K562 (cell line): ENCODE results near the gene ANO4. TPM values are rescaled to one million over a fixed set of nuclear protein-coding genes. Genes with fewer than 3 reads are reported as not detected.
A peak's percentile ranks its signal among the peaks of the same experiment; 100 is the strongest.

Experiments used
- ARHGAP35 ChIP-seq: fragments of 450-650 bp; IDR thresholded peaks from 2 replicates; pipeline ENCODE4 v1.6.1; 2018; ENCODE audit not compliant: partially characterized antibody
- ARID1B ChIP-seq: fragments of 450-650 bp; IDR thresholded peaks from 2 replicates; pipeline ENCODE4 v1.6.1; 2016; ENCODE audit warnings: antibody characterized with exemption, mild to moderate bottlenecking, inconsistent platforms
- CHAMP1 ChIP-seq: fragments of 450-650 bp; IDR thresholded peaks from 2 replicates; pipeline ENCODE4 v1.6.1; 2016; ENCODE audit warnings: mild to moderate bottlenecking
- DMBX1 ChIP-seq: fragments of 250-450 bp; sonication (Bioruptor Pico); IDR thresholded peaks from 2 replicates; pipeline ENCODE4 v1.8.0; 2022; ENCODE audit warnings: inconsistent platforms, mild to moderate bottlenecking, moderate library complexity, borderline replicate concordance
- ELF2 ChIP-seq: fragments of 250-450 bp; sonication (Bioruptor Pico); IDR thresholded peaks from 2 replicates; pipeline ENCODE4 v1.5.0; 2021; ENCODE audit warnings: mild to moderate bottlenecking
- EZH2 ChIP-seq: IDR thresholded peaks from 2 replicates; pipeline ENCODE4 v1.6.1; 2012; ENCODE audit warnings: low read depth, mild to moderate bottlenecking, inconsistent platforms, low read length, borderline replicate concordance
- FOXP1 ChIP-seq: sonication (generic); formaldehyde crosslinking; IDR thresholded peaks from 2 replicates; pipeline ENCODE4 v1.8.0; 2022; ENCODE audit warnings: mild to moderate bottlenecking, missing genetic modification reagents
- GABPB1 ChIP-seq: sonication (generic); formaldehyde crosslinking; IDR thresholded peaks from 2 replicates; pipeline ENCODE4 v1.8.0; 2022; ENCODE audit warnings: mild to moderate bottlenecking, missing genetic modification reagents
- HLTF ChIP-seq: fragments of 450-650 bp; IDR thresholded peaks from 2 replicates; pipeline ENCODE4 v1.6.1; 2016
- HNRNPH1 ChIP-seq: fragments of 200-400 bp; formaldehyde crosslinking; optimal IDR thresholded peaks from 2 replicates; pipeline ENCODE3; 2017; ENCODE audit warnings: low read depth, mild to moderate bottlenecking, low read length, moderate library complexity
- JUN ChIP-seq, 2 experiments: sonication (generic) in 1 of 2; formaldehyde crosslinking in 1 of 2; IDR thresholded peaks; 2 replicates each; pipeline versions ENCODE4 v1.6.1 to v1.8.0; 2012 to 2022; ENCODE audit warnings: borderline replicate concordance in 2 of 2, mild to moderate bottlenecking in 2 of 2, improper control_type of control experiment in 1 of 2, low read depth in 1 of 2, low read length in 1 of 2, missing genetic modification reagents in 1 of 2
- KDM1A ChIP-seq, 2 experiments: fragments of 450-650 bp; IDR thresholded peaks; 2 replicates each; pipeline ENCODE4 v1.6.1; 2016; ENCODE audit warnings: mild to moderate bottlenecking in 2 of 2
- KDM4B ChIP-seq, 2 experiments: fragments of 450-650 bp in 1 of 2; sonication (generic) in 1 of 2; IDR thresholded peaks; 2 replicates each; pipeline ENCODE4 v1.6.1; 2016 to 2017; ENCODE audit warnings: borderline replicate concordance in 2 of 2, antibody characterized with exemption in 1 of 2, low read depth in 1 of 2, mild to moderate bottlenecking in 1 of 2
- MAX ChIP-seq: sonication (generic); formaldehyde crosslinking; IDR thresholded peaks from 2 replicates; pipeline ENCODE4 v1.9.0; 2022; ENCODE audit warnings: mild to moderate bottlenecking, missing genetic modification reagents
- MBD1 ChIP-seq: fragments of 250-450 bp; sonication (Bioruptor Pico); IDR thresholded peaks from 2 replicates; pipeline ENCODE4 v1.8.0; 2022; ENCODE audit warnings: inconsistent platforms
- NCOA4 ChIP-seq: fragments of 450-650 bp; IDR thresholded peaks from 2 replicates; pipeline ENCODE4 v1.6.1; 2018; ENCODE audit warnings: mild to moderate bottlenecking; ENCODE audit not compliant: partially characterized antibody
- NONO ChIP-seq, 2 experiments: fragments of 200-400 bp in 1 of 2; fragments of 450-650 bp in 1 of 2; formaldehyde crosslinking in 1 of 2; IDR thresholded peaks; 2 replicates each; pipeline ENCODE4 v1.6.1; 2017; ENCODE audit warnings: low read depth in 2 of 2, mild to moderate bottlenecking in 2 of 2, moderate library complexity in 2 of 2, low read length in 1 of 2
- PPARD ChIP-seq: fragments of 250-450 bp; sonication (Bioruptor Pico); IDR thresholded peaks from 2 replicates; pipeline ENCODE4 v1.8.0; 2022; ENCODE audit warnings: inconsistent platforms, mild to moderate bottlenecking, moderate library complexity
- RBFOX2 ChIP-seq: fragments of 200-400 bp; formaldehyde crosslinking; IDR thresholded peaks from 2 replicates; pipeline ENCODE4 v1.6.1; 2017; ENCODE audit warnings: low read depth, mild to moderate bottlenecking, low read length, moderate library complexity
- SAFB2 ChIP-seq: fragments of 200-400 bp; formaldehyde crosslinking; IDR thresholded peaks from 2 replicates; pipeline ENCODE4 v1.6.1; 2018; ENCODE audit warnings: borderline replicate concordance, low read length, low read depth, moderate library complexity; ENCODE audit not compliant: severe bottlenecking
- SOX6 ChIP-seq: fragments of 450-650 bp; IDR thresholded peaks from 2 replicates; pipeline ENCODE4 v1.6.1; 2014; ENCODE audit warnings: mild to moderate bottlenecking
- TEAD4 ChIP-seq, 2 experiments: sonication (generic) in 1 of 2; formaldehyde crosslinking in 1 of 2; IDR thresholded peaks; 2 replicates each; pipeline versions ENCODE4 v1.6.1 to v1.8.0; 2012 to 2022; ENCODE audit warnings: borderline replicate concordance in 1 of 2, inconsistent platforms in 1 of 2, low read length in 1 of 2, mild to moderate bottlenecking in 1 of 2, missing genetic modification reagents in 1 of 2
- ZC3H8 ChIP-seq: fragments of 450-650 bp; IDR thresholded peaks from 2 replicates; pipeline ENCODE4 v1.6.1; 2017
- ZNF23 ChIP-seq: fragments of 250-450 bp; sonication (Bioruptor Pico); IDR thresholded peaks from 2 replicates; pipeline ENCODE4 v1.4.0; 2020; ENCODE audit warnings: mild to moderate bottlenecking
- polyA plus RNA-seq, 8 experiments: library from polyadenylated mRNA; depleted of rRNA in 4 of 8; stranded (reverse) in 5 of 8; unstranded in 3 of 8; fragments of >200 nt; fragmentation: Nextera tagmentation in 2 of 8; fragmentation: Illumina TruSeq in 1 of 8; extraction: Ambion mirVana in 2 of 8; extraction: Trizol in 1 of 8; gene quantifications; 2 replicates each; pipeline versions ENCODE4 v1.2.1 to v1.2.3, GENCODE V29; 2011 to 2014; ENCODE audit warnings: inconsistent platforms in 1 of 8, missing spikeins in 1 of 8
- total RNA-seq, 7 experiments: library from RNA; depleted of rRNA in 6 of 7; stranded (reverse); fragments of >200 nt in 6 of 7; fragmentation: Illumina TruSeq in 2 of 7; extraction: Trizol in 2 of 7; gene quantifications; 2 replicates each; pipeline versions ENCODE4 v1.2.1 to v1.2.3, GENCODE V29; 2011 to 2021; ENCODE audit warnings: low replicate concordance in 1 of 7

Gene ANO4
- total and polyA plus RNA-seq, 9 of the 15 experiments (the other 6 are each of a cell fraction or from before 2014, with no cell fraction given) = not detected

GRCh38 chr12:100987552-100988521 lies 193.3 kb downstream of the ANO4 start (continued):
- peak; percentile 59 for TF ChIP-seq ARID1B
- no peak for TF ChIP-seq RBFOX2
- no peak for TF ChIP-seq KDM4B (IDR thresholded peaks at IDR 0.05; ENCODE audit: borderline replicate concordance in 2 of 2, low read depth in 1 of 2)
- no peak for TF ChIP-seq HNRNPH1
- TF ChIP-seq NONO (IDR thresholded peaks at IDR 0.05; ENCODE audit: low read depth in 2 of 2, low read length in 1 of 2) = no peak
- no peak for TF ChIP-seq NCOA4
- TF ChIP-seq PPARD (CRISPR knock-in tag) = no peak
- no peak for TF ChIP-seq EZH2
- no peak for TF ChIP-seq ZC3H8
- TF ChIP-seq CHAMP1 = no peak
- TF ChIP-seq KDM1A (IDR thresholded peaks at IDR 0.05) = no peak
- TF ChIP-seq ELF2 (CRISPR knock-in tag) = no peak
- TF ChIP-seq DMBX1 = no peak
- TF ChIP-seq ARHGAP35 = no peak
- no peak for TF ChIP-seq MAX (CRISPR knock-in tag)
- TF ChIP-seq GABPB1 = no peak
- TF ChIP-seq JUN (IDR thresholded peaks at IDR 0.05; ENCODE audit: borderline replicate concordance, low read depth, low read length) = no peak
- no peak for TF ChIP-seq JUN (CRISPR knock-in tag; IDR thresholded peaks at IDR 0.05; ENCODE audit: borderline replicate concordance)
- peak; percentile 85 for TF ChIP-seq SOX6
- peak; percentile 36; the same call in 1 of the 2 replicates for TF ChIP-seq TEAD4 (IDR thresholded peaks at IDR 0.05; ENCODE audit: low read length)
- TF ChIP-seq TEAD4 (CRISPR knock-in tag; IDR thresholded peaks at IDR 0.05; ENCODE audit: borderline replicate concordance) = no peak
- no peak for TF ChIP-seq FOXP1 (CRISPR knock-in tag)
- TF ChIP-seq MBD1 = no peak
- no peak for TF ChIP-seq ZNF23 (CRISPR knock-in tag)
- TF ChIP-seq HLTF = no peak
- TF ChIP-seq SAFB2 = no peak
